ENCODE measurements around the gene SCIMP. TPM values are rescaled to one million over a fixed set of nuclear protein-coding genes. Genes with fewer than 3 reads are reported as not detected.
"Not testable (repeated sequence)": the region's sequence is repeated elsewhere in the genome, so short reads cannot be mapped to it uniquely, and the experiment has no call there.

Gene SCIMP
- total RNA-seq, 6 experiments from 2014 or later = 1.0 to 9.9 (median 3.2) TPM

GRCh38 chr17:5179003-5179402, 55.7 kb downstream of the SCIMP start:
- Histone ChIP-seq H3K4me1 (no peaks in the 10 kb centered on the region), H3K9me3 (peaks cover 6 to 68% (median 39%) of the 10 kb centered on the region in 4 donors), H3K27me3 (no peaks in the 10 kb centered on the region), H3K36me3 (no peaks in the 10 kb centered on the region), H3K4me3 (no peak overlapping the region), H3K27ac (no peak overlapping the region)
- WGBS (ENCODE audit: insufficient coverage, low coverage, low lambda C conversion rate, missing lambda C conversion rate) = 100% methylated on average over 3 of the region's 12 CpGs
- TF ChIP-seq POLR2A (IDR thresholded peaks at IDR 0.05) (no peak), CTCF (IDR thresholded peaks at IDR 0.05) (no peak)
- no peak for DNase-seq
- intact Hi-C loops (cut with DNase I) = no loop called here
- no peak for ATAC-seq

- ATAC-seq; DNase-seq; intact Hi-C loops (cut with DNase I); H3K27me3 ChIP-seq; H3K4me3 ChIP-seq; H3K36me3 ChIP-seq; H3K27ac ChIP-seq; H3K4me1 ChIP-seq: not testable (repeated sequence)
- WGBS (ENCODE audit: insufficient coverage, low coverage, low lambda C conversion rate, missing lambda C conversion rate) = 96% methylated on average over 7 of the region's 7 CpGs
- peaks cover 0 to 30% (median 12%) of the 10 kb centered on the region in 4 donors for H3K9me3 ChIP-seq
These were observed 59.6 kb downstream of the SCIMP start for GRCh38 chr17:5175027-5175426.

- H3K4me1 ChIP-seq; H3K9me3 ChIP-seq; ATAC-seq; H3K36me3 ChIP-seq; H3K4me3 ChIP-seq; DNase-seq; intact Hi-C loops (cut with DNase I); H3K27ac ChIP-seq; H3K27me3 ChIP-seq: not testable (repeated sequence)
- 24% methylated on average over 7 of the region's 7 CpGs for WGBS (ENCODE audit: insufficient coverage, low coverage, low lambda C conversion rate, missing lambda C conversion rate)
These were observed 68.7 kb downstream of the SCIMP start for GRCh38 chr17:5165791-5166564.

GRCh38 chr17:5164436-5164835, 70.2 kb downstream of the SCIMP start:
- H3K4me1 ChIP-seq = no peaks in the 10 kb centered on the region
- ATAC-seq = peak in 2 of 4 donors; percentile 43 to 48
- H3K27me3 ChIP-seq = no peaks in the 10 kb centered on the region
- no peak overlapping the region for H3K4me3 ChIP-seq
- intact Hi-C loops (cut with DNase I) = no loop called here
- no peak overlapping the region for H3K27ac ChIP-seq
- H3K36me3 ChIP-seq = no peaks in the 10 kb centered on the region
- TF ChIP-seq CTCF (IDR thresholded peaks at IDR 0.05) (no peak), POLR2A (IDR thresholded peaks at IDR 0.05) (no peak)
- H3K9me3 ChIP-seq = no peaks in the 10 kb centered on the region
- DNase-seq = no peak
- 41% methylated on average over 6 of the region's 6 CpGs for WGBS (ENCODE audit: insufficient coverage, low coverage, low lambda C conversion rate, missing lambda C conversion rate)

- 22% methylated on average over 1 of the region's 3 CpGs for WGBS (ENCODE audit: insufficient coverage, low coverage, low lambda C conversion rate, missing lambda C conversion rate)
- H3K36me3 ChIP-seq; intact Hi-C loops (cut with DNase I); H3K4me3 ChIP-seq; H3K27me3 ChIP-seq; H3K27ac ChIP-seq; ATAC-seq; H3K4me1 ChIP-seq; H3K9me3 ChIP-seq; DNase-seq: not testable (repeated sequence)
These were observed 72.9 kb downstream of the SCIMP start for GRCh38 chr17:5161793-5162192.

- H3K9me3 ChIP-seq; H3K27ac ChIP-seq; DNase-seq; H3K36me3 ChIP-seq; H3K4me3 ChIP-seq; H3K27me3 ChIP-seq; ATAC-seq; intact Hi-C loops (cut with DNase I); H3K4me1 ChIP-seq: not testable (repeated sequence)
- no CpG with 5 or more reads among the region's 1 CpG for WGBS (ENCODE audit: insufficient coverage, low coverage, low lambda C conversion rate, missing lambda C conversion rate)
These were observed 74.0 kb downstream of the SCIMP start for GRCh38 chr17:5160702-5161101.

Other genes starting within 250 kb of the SCIMP start
- 10 to 100 TPM; 15.3 to 21.1 (median 17.7) TPM for gene CAMTA2, start 247.2 kb downstream of the SCIMP start, total RNA-seq
- gene INCA1, start 237.3 kb downstream of the SCIMP start, total RNA-seq = 1 to 10 TPM in 2 of 6 experiments, under 1 TPM in 3, not detected in 1; 0.83 to 1.3 (median 0.97) TPM
- 100 to 1,000 TPM in 3 of 6 experiments, 10 to 100 TPM in 3; 59.8 to 112 (median 99.3) TPM for gene KIF1C, start 236.9 kb downstream of the SCIMP start, total RNA-seq
- under 1 TPM in 2 of 6 experiments, not detected in 4; 0.13 to 0.20 TPM for gene SLC52A1, start 199.4 kb downstream of the SCIMP start, total RNA-seq
- gene ZFP3, start 156.4 kb downstream of the SCIMP start, total RNA-seq = 1 to 10 TPM in 1 of 6 experiments, under 1 TPM in 5; 0.51 to 1.6 (median 0.87) TPM
- gene ZNF232, start 123.0 kb downstream of the SCIMP start, total RNA-seq = 1 to 10 TPM; 3.3 to 5.0 (median 4.5) TPM
- under 1 TPM in 2 of 6 experiments, not detected in 4; 0.02 to 0.07 TPM for gene USP6, start 118.8 kb downstream of the SCIMP start, total RNA-seq
- gene ZNF594, start 43.0 kb downstream of the SCIMP start, total RNA-seq = 1 to 10 TPM; 1.2 to 3.8 (median 2.2) TPM
- gene RABEP1, start 47.4 kb upstream of the SCIMP start, total RNA-seq = 10 to 100 TPM; 15.5 to 25.4 (median 21.1) TPM
- gene NUP88, start 184.8 kb upstream of the SCIMP start, total RNA-seq = 10 to 100 TPM; 27.7 to 76.1 (median 52.3) TPM
- gene RPAIN, start 185.3 kb upstream of the SCIMP start, total RNA-seq = 10 to 100 TPM; 11.5 to 21.4 (median 14.8) TPM
- gene C1QBP, start 204.3 kb upstream of the SCIMP start, total RNA-seq = 100 to 1,000 TPM in 2 of 6 experiments, 10 to 100 TPM in 4; 60.2 to 163 (median 67.6) TPM
- gene DHX33, start 234.1 kb upstream of the SCIMP start, total RNA-seq = 1 to 10 TPM; 6.4 to 10.0 (median 7.2) TPM

All from right lobe of liver (tissue), 6 donors.